ELR (cell line): Measurements from ENCODE around the gene ASAP2.

Source experiments
- DNase-seq: peaks from one replicate; pipeline ENCODE4 v3.0.0-alpha.2; 2015; ENCODE audit warnings: low read depth

ASAP2 gene

GRCh38 chr2:9297807-9298206 lies 91.2 kb downstream of the ASAP2 start:
- no peak for DNase-seq

- DNase-seq, result no peak
These were observed 92.0 kb downstream of the ASAP2 start for GRCh38 chr2:9298583-9298982.

GRCh38 chr2:9299161-9300100 lies 92.8 kb downstream of the ASAP2 start:
- DNase-seq, result no peak

- no peak for DNase-seq
These were observed 93.6 kb downstream of the ASAP2 start for GRCh38 chr2:9300214-9300613.

- DNase-seq, result no peak
These were observed 94.3 kb downstream of the ASAP2 start for GRCh38 chr2:9300829-9301453.

GRCh38 chr2:9302755-9303154 lies 96.1 kb downstream of the ASAP2 start:
- no peak for DNase-seq

- no peak for DNase-seq
These were observed 97.1 kb downstream of the ASAP2 start for GRCh38 chr2:9303528-9304225.

- no peak for DNase-seq
These were observed 100.3 kb downstream of the ASAP2 start for GRCh38 chr2:9306911-9307310.

GRCh38 chr2:9307535-9307934 lies 100.9 kb downstream of the ASAP2 start:
- DNase-seq, result no peak

- DNase-seq, result peak; percentile 40
These were observed 101.8 kb downstream of the ASAP2 start for GRCh38 chr2:9308186-9308955.

GRCh38 chr2:9309147-9309546 lies 102.5 kb downstream of the ASAP2 start:
- DNase-seq, result no peak

GRCh38 chr2:9310377-9310776 lies 103.8 kb downstream of the ASAP2 start:
- DNase-seq, result peak; percentile 92

GRCh38 chr2:9310798-9311197 lies 104.2 kb downstream of the ASAP2 start:
- DNase-seq, result peak; percentile 63

- peak; percentile 93 for DNase-seq
These were observed 104.9 kb downstream of the ASAP2 start for GRCh38 chr2:9311488-9311887.

GRCh38 chr2:9312591-9312990 lies 106.0 kb downstream of the ASAP2 start:
- DNase-seq, result no peak

- peak; percentile 22 for DNase-seq
These were observed 106.8 kb downstream of the ASAP2 start for GRCh38 chr2:9313443-9313842.

- no peak for DNase-seq
These were observed 108.8 kb downstream of the ASAP2 start for GRCh38 chr2:9315280-9315847.

- DNase-seq, result no peak
These were observed 110.9 kb downstream of the ASAP2 start for GRCh38 chr2:9317559-9317958.

GRCh38 chr2:9318461-9319337 lies 112.1 kb downstream of the ASAP2 start:
- no peak for DNase-seq

GRCh38 chr2:9319338-9319715 lies 112.7 kb downstream of the ASAP2 start:
- no peak for DNase-seq

- no peak for DNase-seq
These were observed 116.0 kb downstream of the ASAP2 start for GRCh38 chr2:9322576-9322975.
